Right atrium auricular region (tissue), 2 donors: ENCODE results near the gene ARID3A. TPM values are rescaled to one million over a fixed set of nuclear protein-coding genes. Genes with fewer than 3 reads are reported as not detected.

ENCODE experiments used
- DNase-seq: peaks from one replicate; pipeline ENCODE4 v3.0.0-alpha.2; 2019; ENCODE audit warnings: low spot score
- H3K27ac ChIP-seq, 2 donors: fragments of 200-600 bp; sonication (generic); 1 replicate in 1 of 2; 2 replicates in 1 of 2; pipeline ENCODE4 v1.5.1; 2016 to 2019
- H3K27me3 ChIP-seq, 2 donors: fragments of 200-600 bp; sonication (generic); one replicate each; pipeline versions ENCODE4 v1.5.1 to v1.6.0; 2017 to 2019
- H3K36me3 ChIP-seq: fragments of 200-600 bp; sonication (generic); one replicate; pipeline ENCODE4 v1.5.1; 2016
- H3K4me1 ChIP-seq, 2 donors: fragments of 200-600 bp; sonication (generic); one replicate each; pipeline versions ENCODE4 v1.5.1 to v1.6.0; 2017 to 2019
- H3K4me3 ChIP-seq, 2 donors: fragments of 200-600 bp; sonication (generic); 1 replicate in 1 of 2; 2 replicates in 1 of 2; pipeline ENCODE4 v1.5.1; 2017 to 2019; ENCODE audit warnings: mild to moderate bottlenecking in 1 of 2, moderate library complexity in 1 of 2
- H3K9me3 ChIP-seq, 2 donors: fragments of 200-600 bp; sonication (generic); one replicate each; pipeline ENCODE4 v1.5.1; 2019
- total RNA-seq, 2 donors: library from RNA; depleted of rRNA; stranded (reverse); fragments of >200 nt; gene quantifications; one replicate each; pipeline ENCODE4 v1.1.0, GENCODE V29; 2016
- TF ChIP-seq, protein P1 (sequence below), 2 donors: fragments of 200-600 bp; sonication (generic); IDR thresholded peaks; one replicate each; pipeline ENCODE4 v1.5.1; 2019; ENCODE audit warnings: antibody characterized with exemption in 2 of 2

The ARID3A gene
- total RNA-seq, 2 donors from 2014 or later, result 1.7 to 3.4 TPM

DNA sequence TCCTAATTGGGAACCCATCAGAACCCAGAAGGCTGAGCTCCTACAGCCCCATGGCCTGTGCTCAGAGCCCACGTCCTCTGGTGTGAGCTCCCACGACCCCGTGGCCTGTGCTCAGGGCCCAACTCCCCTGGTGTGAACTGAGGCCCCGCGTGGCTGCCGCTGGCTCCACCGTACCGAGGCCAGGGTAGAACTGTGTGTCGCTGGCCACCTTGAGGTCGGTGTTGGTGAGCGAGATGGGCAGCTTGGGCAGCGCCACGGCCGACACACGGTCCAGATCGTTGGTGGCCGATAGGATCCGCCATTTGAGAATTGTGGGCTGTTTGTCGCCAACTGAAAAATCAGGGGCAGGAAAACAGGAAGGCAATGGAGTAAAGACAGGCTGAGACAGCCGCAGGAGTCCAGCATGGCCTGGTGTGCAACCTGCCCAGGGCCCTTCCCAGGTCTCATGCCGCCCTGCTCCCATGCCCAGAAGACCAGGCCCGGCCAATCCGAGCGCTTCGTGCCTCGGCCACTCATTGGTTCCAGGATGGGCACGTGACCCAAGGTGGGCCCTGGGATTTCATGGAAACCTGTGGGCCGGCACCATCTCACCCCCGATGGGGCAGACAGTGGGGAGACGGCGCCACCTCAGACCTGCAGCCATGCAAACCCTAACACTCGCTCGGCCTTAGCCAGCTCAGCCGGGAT is 44.3 kb upstream of the ARID3A start:
- peaks cover 57% of the 10 kb centered on the region for H3K36me3 ChIP-seq
- TF ChIP-seq, protein P1, sequence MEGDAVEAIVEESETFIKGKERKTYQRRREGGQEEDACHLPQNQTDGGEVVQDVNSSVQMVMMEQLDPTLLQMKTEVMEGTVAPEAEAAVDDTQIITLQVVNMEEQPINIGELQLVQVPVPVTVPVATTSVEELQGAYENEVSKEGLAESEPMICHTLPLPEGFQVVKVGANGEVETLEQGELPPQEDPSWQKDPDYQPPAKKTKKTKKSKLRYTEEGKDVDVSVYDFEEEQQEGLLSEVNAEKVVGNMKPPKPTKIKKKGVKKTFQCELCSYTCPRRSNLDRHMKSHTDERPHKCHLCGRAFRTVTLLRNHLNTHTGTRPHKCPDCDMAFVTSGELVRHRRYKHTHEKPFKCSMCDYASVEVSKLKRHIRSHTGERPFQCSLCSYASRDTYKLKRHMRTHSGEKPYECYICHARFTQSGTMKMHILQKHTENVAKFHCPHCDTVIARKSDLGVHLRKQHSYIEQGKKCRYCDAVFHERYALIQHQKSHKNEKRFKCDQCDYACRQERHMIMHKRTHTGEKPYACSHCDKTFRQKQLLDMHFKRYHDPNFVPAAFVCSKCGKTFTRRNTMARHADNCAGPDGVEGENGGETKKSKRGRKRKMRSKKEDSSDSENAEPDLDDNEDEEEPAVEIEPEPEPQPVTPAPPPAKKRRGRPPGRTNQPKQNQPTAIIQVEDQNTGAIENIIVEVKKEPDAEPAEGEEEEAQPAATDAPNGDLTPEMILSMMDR (IDR thresholded peaks at IDR 0.05), result no peak
- no peak for DNase-seq
- H3K4me1 ChIP-seq, result no peaks in the 10 kb centered on the region
- no peak overlapping the region for H3K4me3 ChIP-seq
- no peaks in the 10 kb centered on the region for H3K9me3 ChIP-seq
- no peaks in the 10 kb centered on the region for H3K27me3 ChIP-seq
- no peak overlapping the region for H3K27ac ChIP-seq

DNA sequence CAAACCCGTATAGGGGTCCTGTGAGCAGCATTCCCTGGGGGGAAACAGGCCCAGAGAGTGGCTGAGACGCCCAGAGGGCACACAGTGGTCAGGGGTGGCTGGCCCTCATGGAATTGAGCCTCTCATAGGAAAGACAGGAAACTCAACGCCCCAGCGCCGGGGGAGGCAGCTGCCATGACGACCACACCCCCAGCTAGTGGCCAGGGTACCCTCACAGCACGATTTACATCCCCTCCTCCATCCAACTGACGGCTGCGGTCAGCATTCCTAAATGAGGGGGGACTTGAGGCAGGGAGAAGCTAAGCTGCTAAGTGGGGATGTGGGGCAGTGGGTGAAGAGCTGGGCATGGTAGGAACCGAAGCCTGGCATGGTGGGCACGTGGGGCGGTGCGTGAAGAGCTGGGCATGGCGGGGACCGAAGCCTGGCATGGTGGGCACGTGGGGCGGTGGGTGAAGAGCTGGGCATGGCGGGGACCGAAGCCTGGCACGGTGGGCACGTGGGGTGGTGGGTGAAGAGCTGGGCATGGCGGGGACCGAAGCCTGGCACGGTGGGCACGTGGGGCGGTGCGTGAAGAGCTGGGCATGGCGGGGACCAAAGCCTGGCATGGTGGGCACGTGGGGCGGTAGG is 42.9 kb upstream of the ARID3A start:
- no peaks in the 10 kb centered on the region for H3K27me3 ChIP-seq
- TF ChIP-seq, protein P1 (IDR thresholded peaks at IDR 0.05), result no peak
- H3K36me3 ChIP-seq, result peaks cover 55% of the 10 kb centered on the region
- no peaks in the 10 kb centered on the region for H3K9me3 ChIP-seq
- no peak for DNase-seq
- no peak overlapping the region for H3K4me3 ChIP-seq
- no peak overlapping the region for H3K27ac ChIP-seq
- no peaks in the 10 kb centered on the region for H3K4me1 ChIP-seq

DNA sequence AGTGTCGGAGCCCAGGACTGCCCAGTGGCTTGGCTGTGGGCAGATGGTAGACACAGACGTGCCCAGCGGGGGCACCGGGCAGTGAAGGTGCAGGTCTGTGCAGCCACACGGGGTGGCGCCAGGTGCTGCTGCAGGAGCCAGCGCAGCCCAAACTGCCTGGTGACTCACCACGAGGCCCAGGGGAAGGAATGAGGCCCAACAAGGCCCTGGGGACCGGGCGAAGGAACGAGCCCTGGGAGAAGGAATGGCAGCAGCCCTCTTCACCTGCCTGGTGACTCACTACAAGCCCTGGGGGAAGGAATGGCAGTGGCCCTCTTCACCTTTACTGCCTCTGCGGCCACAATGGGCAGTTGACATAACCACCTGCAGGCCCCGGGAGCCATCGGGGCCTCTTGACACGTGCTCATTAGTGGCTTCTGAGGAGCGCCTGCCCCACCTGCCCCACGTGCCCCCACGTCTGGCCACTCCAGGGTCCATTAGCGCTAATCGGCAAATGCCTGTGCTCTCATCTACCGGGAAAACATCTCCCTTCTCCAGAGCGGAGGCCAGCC is 42.1 kb upstream of the ARID3A start:
- H3K27ac ChIP-seq, result no peak overlapping the region
- no peaks in the 10 kb centered on the region for H3K9me3 ChIP-seq
- no peak for DNase-seq
- TF ChIP-seq, protein P1 (IDR thresholded peaks at IDR 0.05), result no peak
- H3K27me3 ChIP-seq, result no peaks in the 10 kb centered on the region
- H3K36me3 ChIP-seq, result peaks cover 56% of the 10 kb centered on the region
- no peak overlapping the region for H3K4me3 ChIP-seq
- no peaks in the 10 kb centered on the region for H3K4me1 ChIP-seq

DNA sequence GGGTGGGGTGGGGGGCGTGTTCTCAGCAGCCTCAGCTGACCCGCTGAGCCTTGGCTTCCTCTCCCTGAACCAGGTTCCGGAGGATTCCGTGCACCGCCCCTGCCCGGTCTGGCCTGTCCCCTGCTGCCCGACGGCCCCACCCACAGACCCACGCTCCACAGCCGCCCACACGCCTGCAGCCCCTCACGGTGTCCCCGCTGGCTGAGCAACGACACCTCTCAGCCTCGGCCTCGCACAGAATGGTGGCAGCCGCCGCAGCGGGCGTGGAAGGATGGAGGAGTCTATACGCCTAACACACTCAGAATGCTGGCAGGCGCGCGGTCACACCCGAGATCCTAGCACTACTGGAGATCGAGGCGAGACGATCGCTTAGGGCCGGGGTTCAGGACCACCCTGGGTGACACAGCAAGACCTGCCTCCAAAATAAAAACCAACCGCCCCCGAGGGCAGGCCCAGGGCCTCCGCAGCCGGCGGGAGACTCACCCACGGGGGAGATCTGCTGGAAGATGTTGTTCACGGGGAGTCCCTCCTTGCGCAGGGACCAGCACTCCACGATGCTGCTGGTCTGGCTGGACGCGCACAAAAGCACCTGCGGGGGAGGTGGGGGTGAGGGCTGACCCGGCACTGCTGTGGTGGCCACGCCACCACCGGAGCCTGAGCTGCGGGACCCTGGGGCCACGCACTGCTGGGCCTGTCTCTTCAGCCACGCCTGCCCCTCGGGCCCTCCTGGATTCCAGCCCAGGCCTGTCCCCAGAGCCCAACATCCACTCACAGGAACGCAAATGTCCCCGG is 41.2 kb upstream of the ARID3A start:
- no peak for DNase-seq
- Histone ChIP-seq H3K27ac (no peak overlapping the region), H3K4me1 (no peaks in the 10 kb centered on the region), H3K27me3 (no peaks in the 10 kb centered on the region), H3K4me3 (no peak overlapping the region), H3K9me3 (no peaks in the 10 kb centered on the region), H3K36me3 (peaks cover 61% of the 10 kb centered on the region)
- TF ChIP-seq, protein P1 (IDR thresholded peaks at IDR 0.05), result no peak

DNA sequence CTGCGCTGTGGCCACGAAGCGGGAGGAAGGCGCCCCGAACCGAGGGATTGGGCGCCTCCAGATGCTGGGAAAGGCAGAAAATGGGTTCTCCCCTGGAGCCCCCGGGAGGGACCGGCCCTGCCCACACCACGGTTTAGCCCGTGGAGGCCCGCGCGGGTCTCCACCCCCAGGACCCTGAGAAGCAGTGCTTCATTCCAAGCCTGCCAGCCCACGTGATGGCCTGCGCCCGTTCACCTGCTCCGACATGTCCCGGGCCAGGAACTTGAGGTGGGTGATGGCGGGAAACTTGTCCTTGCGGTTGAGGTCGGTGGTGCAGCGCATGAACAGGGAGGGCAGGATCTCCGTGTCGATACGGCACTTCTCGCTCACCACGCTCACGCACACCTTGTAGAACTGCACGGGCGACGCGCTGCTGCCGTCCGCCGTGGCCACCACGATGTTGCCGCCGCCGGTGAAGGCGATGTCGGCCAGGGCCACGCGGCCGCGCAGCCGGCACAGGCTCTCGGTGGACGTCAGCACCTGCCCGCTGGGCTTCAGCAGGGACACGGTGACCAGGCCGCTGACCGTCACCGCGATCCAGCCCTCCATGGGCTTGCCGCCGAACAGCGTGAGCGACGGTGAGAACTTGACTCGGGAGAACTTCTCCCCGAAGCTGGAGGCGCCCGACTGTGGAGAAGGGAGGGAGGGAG is 40.2 kb upstream of the ARID3A start:
- Histone ChIP-seq H3K4me3 (no peak overlapping the region), H3K36me3 (peaks cover 60% of the 10 kb centered on the region), H3K27ac (no peak overlapping the region), H3K4me1 (no peaks in the 10 kb centered on the region), H3K9me3 (no peaks in the 10 kb centered on the region), H3K27me3 (no peaks in the 10 kb centered on the region)
- TF ChIP-seq, protein P1 (IDR thresholded peaks at IDR 0.05), result no peak
- DNase-seq, result no peak
